A549 treated with AZD9567 at 1 μM for 4 hours (cell line): ENCODE results near the gene DUSP12. TPM values are rescaled to one million over a fixed set of nuclear protein-coding genes. Genes with fewer than 3 reads are reported as not detected.

Experiments used
- total RNA-seq: library from RNA; stranded (reverse); fragments of 200-300 nt; extraction: Qiagen RNA extraction; gene quantifications from 5 replicates; pipeline ENCODE4 v1.2.3, GENCODE V29; 2022; ENCODE audit not compliant: insufficient read depth

The DUSP12 gene, protein sequence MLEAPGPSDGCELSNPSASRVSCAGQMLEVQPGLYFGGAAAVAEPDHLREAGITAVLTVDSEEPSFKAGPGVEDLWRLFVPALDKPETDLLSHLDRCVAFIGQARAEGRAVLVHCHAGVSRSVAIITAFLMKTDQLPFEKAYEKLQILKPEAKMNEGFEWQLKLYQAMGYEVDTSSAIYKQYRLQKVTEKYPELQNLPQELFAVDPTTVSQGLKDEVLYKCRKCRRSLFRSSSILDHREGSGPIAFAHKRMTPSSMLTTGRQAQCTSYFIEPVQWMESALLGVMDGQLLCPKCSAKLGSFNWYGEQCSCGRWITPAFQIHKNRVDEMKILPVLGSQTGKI
- total RNA-seq: 46.6 to 72.7 TPM (median 48.4 TPM) in 5 replicates

GRCh38 chr1:161749509-161750407 lies at the start of gene DUSP12:
DUSP12 (plus strand) TSS chr1:161749786; CDS start chr1:161749802, 16 bp downstream.

GRCh38 chr1:161706482-161707347 lies 42.9 kb upstream of the DUSP12 start, which contains the start of gene FCRLA:
FCRLA (plus strand) TSS chr1:161707229; CDS start chr1:161707265, 36 bp downstream.

GRCh38 chr1:161720956-161721737 lies 28.4 kb upstream of the DUSP12 start, which contains the start of gene FCRLB:
FCRLB (plus strand) TSS chr1:161721544; CDS start chr1:161722673, 1,129 bp downstream.

GRCh38 chr1:161766102-161766981 lies 16.8 kb downstream of the DUSP12 start, which contains the start of gene ATF6:
ATF6 (plus strand) TSS chr1:161766320; CDS start chr1:161766361, 41 bp downstream.

Other genes with a start within 250 kb of the DUSP12 start
- gene FCGR2A, start 244.3 kb upstream of the DUSP12 start, total RNA-seq: not detected in 5 replicates
- 1.1 to 7.6 TPM (median 1.7 TPM) in 5 replicates for gene HSPA6, start 225.2 kb upstream of the DUSP12 start, total RNA-seq
- gene FCGR3A, start 200.0 kb upstream of the DUSP12 start, total RNA-seq: not detected in 5 replicates
- gene FCGR3B, start 118.6 kb upstream of the DUSP12 start, total RNA-seq: not detected in 5 replicates
- gene FCGR2B, start 86.6 kb upstream of the DUSP12 start, total RNA-seq: not detected in 5 replicates
- 0.05 to 2.9 TPM in 2 of 5 replicates, not detected in the others for gene FCRLA, start 42.6 kb upstream of the DUSP12 start, total RNA-seq
- gene FCRLB, start 28.2 kb upstream of the DUSP12 start, total RNA-seq: 1.2 to 1.8 TPM (median 1.6 TPM) in 4 of 5 replicates, not detected in the other
- gene ATF6, start 16.5 kb downstream of the DUSP12 start, total RNA-seq: 12.3 to 21.4 TPM (median 13.5 TPM) in 5 replicates